H9 (cell line): Measurements from ENCODE around the gene TLK2. TPM values are rescaled to one million over a fixed set of nuclear protein-coding genes. Genes with fewer than 3 reads are reported as not detected.

Source experiments
- DNase-seq: peaks from one replicate; pipeline ENCODE4 v3.0.0-alpha.2; 2017
- H2AFZ ChIP-seq: one replicate; pipeline ENCODE4 v1.6.1; 2013; ENCODE audit warnings: mild to moderate bottlenecking, low read length, control low read depth, moderate library complexity
- H2AK5ac ChIP-seq: 2 replicates; pipeline ENCODE4 v1.6.1; 2013; ENCODE audit warnings: low read length, control low read depth, mixed read lengths; ENCODE audit not compliant: insufficient read length
- H2BK120ac ChIP-seq: one replicate; pipeline ENCODE4 v1.6.1; 2013; ENCODE audit warnings: low read depth, mild to moderate bottlenecking, low read length, control low read depth, inconsistent platforms; ENCODE audit not compliant: poor library complexity, severe bottlenecking
- H2BK12ac ChIP-seq: 2 replicates; pipeline ENCODE4 v1.6.1; 2013; ENCODE audit warnings: low read length, control low read depth, mixed read lengths, low read depth; ENCODE audit not compliant: insufficient read length
- H2BK15ac ChIP-seq: 2 replicates; pipeline ENCODE4 v1.6.1; 2013; ENCODE audit warnings: low read depth, low read length, control low read depth
- H2BK20ac ChIP-seq: one replicate; pipeline ENCODE4 v1.6.1; 2013; ENCODE audit warnings: low read depth, mild to moderate bottlenecking, low read length, control low read depth, inconsistent platforms; ENCODE audit not compliant: poor library complexity, severe bottlenecking
- H2BK5ac ChIP-seq: 2 replicates; pipeline ENCODE4 v1.6.1; 2013; ENCODE audit warnings: low read length, control low read depth, mixed read lengths; ENCODE audit not compliant: insufficient read length
- H3K14ac ChIP-seq: 2 replicates; pipeline ENCODE4 v1.6.1; 2013; ENCODE audit warnings: low read length, control low read depth; ENCODE audit not compliant: insufficient read depth
- H3K18ac ChIP-seq: 2 replicates; pipeline ENCODE4 v1.6.1; 2013; ENCODE audit warnings: low read depth, mild to moderate bottlenecking, mixed read lengths, low read length, control low read depth; ENCODE audit not compliant: insufficient read length
- H3K23ac ChIP-seq: 2 replicates; pipeline ENCODE4 v1.6.1; 2013; ENCODE audit warnings: low read length, control low read depth, mixed read lengths, low read depth; ENCODE audit not compliant: insufficient read length
- H3K23me2 ChIP-seq: 2 replicates; pipeline ENCODE4 v1.6.1; 2013; ENCODE audit warnings: low read depth, mild to moderate bottlenecking, mixed read lengths, low read length, control low read depth; ENCODE audit not compliant: insufficient read length, poor library complexity, severe bottlenecking
- H3K27ac ChIP-seq: 2 replicates; pipeline ENCODE4 v1.5.1; 2013; ENCODE audit warnings: low read length, control low read depth, mixed read lengths, low read depth; ENCODE audit not compliant: insufficient read length
- H3K27me3 ChIP-seq: 2 replicates; pipeline ENCODE4 v1.6.1; 2013; ENCODE audit warnings: low read length, control low read depth, inconsistent platforms; ENCODE audit not compliant: insufficient read depth
- H3K4ac ChIP-seq: 2 replicates; pipeline ENCODE4 v1.6.1; 2013; ENCODE audit warnings: low read depth, mild to moderate bottlenecking, control low read depth, inconsistent platforms, low read length, moderate library complexity
- H3K4me1 ChIP-seq: 2 replicates; pipeline ENCODE4 v1.6.1; 2013; ENCODE audit warnings: low read length, control low read depth, inconsistent platforms; ENCODE audit not compliant: insufficient read depth
- H3K4me2 ChIP-seq: 2 replicates; pipeline ENCODE4 v1.6.1; 2013; ENCODE audit warnings: low read length, control low read depth, mixed read lengths; ENCODE audit not compliant: insufficient read length, insufficient read depth
- H3K56ac ChIP-seq: 2 replicates; pipeline ENCODE4 v1.6.1; 2013; ENCODE audit warnings: low read depth, mild to moderate bottlenecking, mixed read lengths, low read length, control low read depth; ENCODE audit not compliant: insufficient read length
- H3K79me1 ChIP-seq: 2 replicates; pipeline ENCODE4 v1.6.1; 2013; ENCODE audit warnings: low read depth, mild to moderate bottlenecking, moderate library complexity, low read length, control low read depth, inconsistent platforms; ENCODE audit not compliant: insufficient read depth, poor library complexity, severe bottlenecking
- H3K79me2 ChIP-seq: 2 replicates; pipeline ENCODE4 v1.6.1; 2013; ENCODE audit warnings: low read length, control low read depth, inconsistent platforms; ENCODE audit not compliant: insufficient read depth
- H3K9ac ChIP-seq: 2 replicates; pipeline ENCODE4 v1.6.1; 2013; ENCODE audit warnings: low read length, control low read depth, mixed read lengths; ENCODE audit not compliant: insufficient read length; ENCODE audit errors: extremely low read depth
- H3K9me3 ChIP-seq: one replicate; pipeline ENCODE4 v1.6.1; 2013; ENCODE audit warnings: low read depth, low read length, inconsistent platforms; ENCODE audit not compliant: control insufficient read depth
- H3T11ph ChIP-seq: one replicate; pipeline ENCODE4 v1.6.1; 2013; ENCODE audit warnings: mild to moderate bottlenecking, low read length, control low read depth, inconsistent platforms
- H4K20me1 ChIP-seq: one replicate; pipeline ENCODE4 v1.6.1; 2013; ENCODE audit not compliant: control insufficient read depth, insufficient read length, insufficient read depth
- H4K5ac ChIP-seq: 2 replicates; pipeline ENCODE4 v1.6.1; 2013; ENCODE audit warnings: low read depth, mild to moderate bottlenecking, mixed read lengths, low read length, control low read depth; ENCODE audit not compliant: insufficient read length
- H4K8ac ChIP-seq: replicated peaks from 2 replicates; pipeline ENCODE4 v1.6.1; 2013; ENCODE audit warnings: low read length, control low read depth, mixed read lengths, low read depth; ENCODE audit not compliant: insufficient read length
- H4K91ac ChIP-seq: 2 replicates; pipeline ENCODE4 v1.6.1; 2013; ENCODE audit warnings: low read depth, mild to moderate bottlenecking, moderate library complexity, mixed read lengths, low read length, control low read depth; ENCODE audit not compliant: insufficient read length
- H3K27ac Mint-ChIP-seq, 3 experiments: 2 replicates in 2 of 3; 3 replicates in 1 of 3; pipeline ENCODE4 v1.8.0; 2020 to 2021; ENCODE audit warnings: mixed read lengths in 3 of 3, mild to moderate bottlenecking in 1 of 3, moderate library complexity in 1 of 3
- H3K27me3 Mint-ChIP-seq: 2 replicates; pipeline ENCODE4 v1.8.0; 2021; ENCODE audit warnings: low read depth, mild to moderate bottlenecking, moderate library complexity, mixed read lengths
- H3K36me3 Mint-ChIP-seq, 3 experiments: 2 replicates in 2 of 3; 3 replicates in 1 of 3; pipeline ENCODE4 v1.8.0; 2020 to 2021; ENCODE audit warnings: low read depth in 3 of 3, mixed read lengths in 3 of 3; ENCODE audit not compliant: insufficient read depth in 1 of 3
- H3K4me1 Mint-ChIP-seq, 2 experiments: 2 replicates each; pipeline ENCODE4 v1.8.0; 2020; ENCODE audit warnings: mixed read lengths in 2 of 2
- H3K4me3 Mint-ChIP-seq, 2 experiments: 2 replicates in 1 of 2; 3 replicates in 1 of 2; pipeline ENCODE4 v1.8.0; 2020 to 2021; ENCODE audit warnings: mild to moderate bottlenecking in 2 of 2, mixed read lengths in 2 of 2, moderate library complexity in 1 of 2
- H3K9me3 Mint-ChIP-seq, 2 experiments: 2 replicates in 1 of 2; 3 replicates in 1 of 2; pipeline ENCODE4 v1.8.0; 2020; ENCODE audit warnings: mild to moderate bottlenecking in 2 of 2, mixed read lengths in 2 of 2, moderate library complexity in 1 of 2
- CTCF ChIP-seq: fragments of 200-600 bp; sonication (generic); conservative IDR thresholded peaks from 3 replicates; pipeline ENCODE4 v1.8.0; 2021; ENCODE audit warnings: antibody characterized with exemption, mild to moderate bottlenecking
- WGBS: extraction: QIAGEN DNeasy Blood & Tissue Kit; methylation state at CpG from one replicate; pipeline ENCODE4 v1.1.7; 2013; ENCODE audit warnings: missing lambda C conversion rate, low lambda C conversion rate, mixed read lengths; ENCODE audit not compliant: insufficient read length; ENCODE audit errors: extremely low coverage; 5-methylcytosine and 5-hydroxymethylcytosine counted together
- total RNA-seq: library from RNA; stranded (reverse); gene quantifications from 2 replicates; pipeline ENCODE4 v1.2.1, GENCODE V29; 2021

The TLK2 gene
- total RNA-seq, 1 experiment from 2014 or later = 63.7 TPM

GRCh38 chr17:62653826-62654761, 175.5 kb downstream of the TLK2 start:
- Histone ChIP-seq H3K9ac (no peak overlapping the region), H4K5ac (no peak overlapping the region), H3K27me3 (no peaks in the 10 kb centered on the region; the same call in 1 of the 2 replicates), H3K18ac (no peak overlapping the region), H3K23ac (no peak overlapping the region), H3K79me1 (no peaks in the 10 kb centered on the region), H3K4me1 (no peaks in the 10 kb centered on the region; the same call in 1 of the 2 replicates), H4K8ac (no peak overlapping the region), H4K91ac (no peak overlapping the region), H2BK12ac (no peak overlapping the region), H3K4ac (no peak overlapping the region), H3K23me2 (peaks cover 11% of the 10 kb centered on the region), H3K27ac (no peak overlapping the region), H2AFZ (no peak overlapping the region), H4K20me1 (no peaks in the 10 kb centered on the region), H3K4me2 (peak overlapping the region; percentile 50), H3T11ph (no peak overlapping the region), H2BK120ac (no peak overlapping the region), H2AK5ac (no peak overlapping the region), H3K14ac (no peak overlapping the region), H2BK5ac (no peak overlapping the region), H2BK15ac (no peak overlapping the region), H2BK20ac (no peak overlapping the region), H3K9me3 (no peaks in the 10 kb centered on the region), H3K56ac (no peak overlapping the region), H3K79me2 (no peaks in the 10 kb centered on the region)
- TF ChIP-seq CTCF = no peak
- Mint-ChIP-seq H3K27ac (0 out of 7 replicates have a peak overlapping the region, but pooled peaks of 1 of the 3 experiments have one; percentile 22), H3K27me3 (peaks cover 21% of the 10 kb centered on the region), H3K4me3 (peak overlapping the region in 1 of 2 experiments; percentile 84; a peak in 3 of 5 replicates), H3K4me1 (peaks cover 14 to 28% of the 10 kb centered on the region in 2 experiments), H3K9me3 (no peaks in the 10 kb centered on the region; a peak in 1 of 5 replicates), H3K36me3 (peaks cover 3 to 7% (median 5%) of the 10 kb centered on the region in 3 experiments; a peak in 4 of 7 replicates)
- WGBS = no CpG with 5 or more reads among the region's 19 CpGs
- no peak for DNase-seq
